GM19043 (cell line): ENCODE results near the gene PRR33.

Experiments used
- ATAC-seq: cut with Tn5 transposase; IDR thresholded peaks from one replicate; pipeline ENCODE4 v1.9.1; 2021; ENCODE audit warnings: low read depth; ENCODE audit not compliant: unreplicated experiment

Gene PRR33

DNA sequence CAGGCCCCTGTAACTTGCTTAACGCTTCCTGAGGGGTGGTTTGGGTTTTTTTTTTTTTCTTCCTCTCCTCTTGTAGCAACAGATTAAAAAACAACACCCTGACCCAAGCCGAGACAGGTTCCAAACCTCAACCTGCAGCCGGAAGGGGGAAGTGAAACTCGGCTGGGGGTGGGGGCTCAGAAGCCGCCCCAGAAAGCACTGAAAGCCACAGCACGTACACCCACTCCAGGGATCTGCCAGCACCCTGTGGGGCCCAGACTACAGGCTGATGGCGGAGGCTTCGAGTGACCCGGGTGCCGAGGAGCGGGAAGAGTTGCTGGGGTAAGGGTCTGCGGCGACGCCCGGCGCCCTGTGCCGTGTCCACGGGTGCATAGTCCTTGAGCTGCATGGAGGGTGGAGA is 38.8 kb downstream of the PRR33 start, which contains the start of gene LSP1:
LSP1 (plus strand) TSS at position 208 of the 400 bp plus-strand sequence; CDS start at position 269, 61 bp downstream.
- ATAC-seq = peak; percentile 38

DNA sequence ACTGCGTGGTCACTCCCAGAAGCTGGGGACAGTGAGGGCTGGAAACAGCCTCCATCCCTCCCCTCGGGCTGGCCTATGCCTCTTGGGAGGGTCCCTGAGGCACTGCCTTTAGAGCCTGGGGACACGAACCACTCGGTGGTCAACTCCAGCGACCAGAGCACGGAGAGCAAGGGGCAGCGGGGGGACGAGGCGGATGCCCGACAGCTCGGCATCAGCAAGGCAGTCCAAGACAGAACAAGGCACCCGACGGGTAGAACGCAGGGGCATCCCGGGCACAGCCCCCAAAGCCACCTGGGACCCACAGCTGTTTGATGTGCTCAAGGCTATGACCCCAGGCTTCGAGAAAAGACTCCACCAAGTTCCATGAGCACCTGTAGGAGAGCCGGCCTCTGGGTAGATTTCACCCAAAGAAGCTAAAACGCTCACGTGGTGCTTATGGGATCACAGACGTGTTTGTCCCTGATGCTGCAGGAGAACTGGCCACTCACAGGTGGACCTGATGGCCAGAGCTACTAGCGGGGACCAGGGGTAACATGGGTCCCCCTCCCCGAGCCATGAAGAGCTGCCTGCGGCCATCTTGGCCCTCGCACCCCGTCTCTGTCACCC is 39.3 kb downstream of the PRR33 start:
- ATAC-seq = no peak

DNA sequence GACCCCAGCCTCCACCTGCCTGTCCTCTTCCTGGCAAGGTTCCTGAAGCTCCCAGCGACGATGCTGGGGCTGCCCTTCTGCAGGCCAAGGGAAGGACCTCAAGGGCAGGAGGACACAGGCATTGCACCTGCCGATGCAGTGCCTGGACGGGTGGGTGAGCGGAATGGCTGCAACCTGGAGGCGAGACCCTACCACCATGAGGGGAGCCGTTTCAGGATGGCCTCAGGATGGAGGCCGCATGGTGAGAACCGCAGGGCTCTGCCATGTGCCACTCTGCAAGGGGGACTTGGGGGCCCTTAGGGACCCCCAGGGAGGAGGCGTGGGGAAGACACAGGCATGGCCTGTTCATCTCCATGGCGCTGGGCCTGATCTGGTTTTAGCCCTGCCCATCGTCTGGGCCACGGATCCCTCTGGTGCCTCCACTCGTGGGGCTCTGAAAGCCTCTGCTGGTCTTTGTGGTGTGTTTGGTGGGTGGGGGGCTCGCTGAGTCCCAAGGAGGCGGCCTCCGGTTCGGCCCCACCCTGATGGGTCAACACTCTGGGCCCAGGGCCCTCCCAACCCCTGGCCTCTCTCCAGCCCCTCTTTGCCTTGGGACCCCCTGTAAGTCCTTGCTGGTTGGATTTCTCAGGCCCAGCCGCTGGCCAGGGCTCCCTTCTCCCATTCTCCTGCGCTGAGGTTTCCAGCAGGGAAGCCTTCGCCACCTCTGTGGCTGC is 40.1 kb downstream of the PRR33 start:
- ATAC-seq = no peak

DNA sequence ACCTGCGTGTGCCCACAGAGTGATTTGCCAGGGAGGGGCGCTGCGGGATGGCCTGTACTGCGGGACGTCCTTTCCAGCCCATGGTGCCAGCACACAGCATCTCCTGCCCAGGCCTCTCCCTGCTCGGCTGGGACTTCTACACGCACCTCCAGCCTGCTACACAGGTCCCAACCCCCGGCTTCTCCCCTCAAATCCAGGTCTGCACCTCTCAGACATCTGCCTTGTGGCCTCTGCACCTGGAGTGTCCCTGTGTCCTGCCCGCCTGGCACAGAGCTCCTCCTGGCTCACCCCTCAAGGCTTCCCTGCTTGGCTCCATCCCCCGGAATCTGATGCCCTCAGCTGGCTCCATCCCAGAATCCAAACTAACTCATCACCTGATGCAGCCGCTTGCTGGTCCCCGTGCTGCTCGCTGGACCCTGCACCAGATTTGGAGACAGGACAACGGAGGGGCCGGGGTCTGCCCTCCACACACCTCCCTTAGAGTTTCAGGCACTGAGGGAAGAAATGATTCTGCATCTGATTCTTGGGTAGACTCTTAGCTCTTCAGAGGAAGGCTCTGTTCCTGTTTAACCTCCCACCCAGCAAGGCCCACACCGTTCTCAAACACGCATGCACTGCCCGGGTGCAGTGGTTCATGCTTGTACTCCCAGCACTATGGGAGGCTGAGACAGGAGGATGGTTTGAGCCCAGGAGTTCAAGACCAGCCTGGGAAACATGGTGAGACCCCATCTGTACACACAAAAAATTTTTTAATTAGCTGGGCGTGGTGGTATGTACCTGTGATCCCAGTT is 42.9 kb downstream of the PRR33 start:
- no peak for ATAC-seq

DNA sequence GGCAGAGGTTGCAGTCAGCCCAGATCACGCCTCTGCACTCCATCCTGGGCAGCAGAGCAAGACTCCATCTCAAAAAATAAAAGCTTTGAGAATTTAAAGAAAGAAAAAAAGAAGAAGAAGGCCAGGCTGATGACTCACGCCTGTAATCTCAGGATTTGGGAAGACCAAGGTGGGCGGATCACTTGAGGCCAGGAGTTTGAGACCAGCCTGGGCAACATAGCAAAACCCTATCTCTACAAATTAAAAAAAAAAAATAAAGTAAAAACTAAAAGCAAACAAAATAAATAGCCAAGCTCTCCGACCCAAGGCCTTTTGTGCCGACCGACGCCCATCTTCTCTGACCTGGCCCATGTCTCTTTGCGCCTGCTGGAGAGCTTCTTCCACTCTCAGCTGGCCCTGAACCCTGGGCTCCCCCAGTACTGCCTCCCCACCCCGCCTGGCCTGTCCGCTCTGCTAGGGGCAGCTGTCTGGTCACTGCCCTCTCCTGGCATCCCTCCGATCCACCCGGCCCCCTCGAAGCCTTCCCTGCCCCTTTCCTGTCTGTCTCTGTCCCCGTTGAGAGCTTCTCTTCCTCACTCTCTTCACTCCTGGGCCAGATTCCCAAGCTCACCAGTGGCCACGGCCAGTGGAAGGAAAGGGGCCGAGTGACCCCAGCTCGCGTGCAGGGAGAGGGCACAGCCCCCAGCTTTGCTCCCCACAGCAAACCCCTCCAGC is 43.6 kb downstream of the PRR33 start:
- no peak for ATAC-seq

DNA sequence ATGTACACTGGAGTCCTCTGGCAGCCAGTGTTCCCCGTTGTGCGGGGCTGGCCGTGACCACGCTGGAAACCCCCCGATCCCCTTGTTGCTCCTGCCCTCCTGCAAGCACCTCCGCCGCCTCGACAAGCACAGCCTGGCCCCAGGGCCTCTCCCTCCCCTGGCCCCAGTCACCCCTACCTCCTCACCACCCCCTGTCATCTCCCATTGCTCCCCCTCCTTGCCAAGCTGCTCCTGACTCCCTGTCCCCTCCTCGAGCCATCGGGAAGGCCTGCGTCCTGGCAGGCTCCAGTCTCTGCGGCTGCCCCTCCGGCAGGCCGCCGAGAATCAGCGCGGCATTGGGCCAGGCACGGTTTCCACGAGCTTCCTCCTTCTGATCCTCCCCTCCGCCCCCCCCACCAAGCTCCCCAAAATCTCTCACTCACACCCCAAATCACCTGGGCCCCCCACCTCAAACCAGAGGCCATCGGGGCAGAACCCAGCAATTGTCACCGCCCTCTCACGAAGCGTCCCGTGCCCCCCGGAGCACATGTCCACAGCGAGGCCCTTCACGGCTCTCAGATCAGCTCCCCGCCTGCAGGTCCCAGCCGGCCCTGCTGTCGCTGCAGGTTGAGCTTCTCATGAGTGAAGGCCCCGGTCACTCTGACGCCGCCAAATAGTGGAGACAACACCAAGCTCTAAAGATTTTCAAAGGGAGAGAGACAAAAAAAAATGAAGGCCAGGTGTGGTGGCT is 44.5 kb downstream of the PRR33 start:
- no peak for ATAC-seq

DNA sequence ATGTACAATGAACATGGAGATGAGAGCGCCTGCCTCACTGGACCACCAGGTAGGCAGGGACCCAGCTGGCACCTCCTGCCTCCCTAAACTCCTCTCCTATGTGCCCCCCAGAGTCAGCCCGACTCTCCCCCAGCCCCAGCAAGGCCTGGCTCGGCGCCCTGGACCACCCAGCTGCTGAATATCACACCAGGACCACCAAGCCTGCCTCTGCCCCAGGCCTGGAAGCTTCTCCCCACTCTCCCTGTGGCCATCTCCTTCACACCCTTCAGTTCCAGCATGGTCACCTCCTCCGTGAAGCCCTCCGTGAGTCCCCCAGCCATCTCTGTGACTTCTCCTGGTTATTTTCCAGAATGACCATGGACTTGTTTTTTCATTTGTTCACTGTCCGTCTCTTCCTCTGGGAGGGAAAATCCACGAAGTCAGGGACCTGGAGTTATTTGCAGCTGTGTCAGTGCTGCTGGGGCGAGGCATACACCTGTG is 45.2 kb downstream of the PRR33 start:
- ATAC-seq = no peak

DNA sequence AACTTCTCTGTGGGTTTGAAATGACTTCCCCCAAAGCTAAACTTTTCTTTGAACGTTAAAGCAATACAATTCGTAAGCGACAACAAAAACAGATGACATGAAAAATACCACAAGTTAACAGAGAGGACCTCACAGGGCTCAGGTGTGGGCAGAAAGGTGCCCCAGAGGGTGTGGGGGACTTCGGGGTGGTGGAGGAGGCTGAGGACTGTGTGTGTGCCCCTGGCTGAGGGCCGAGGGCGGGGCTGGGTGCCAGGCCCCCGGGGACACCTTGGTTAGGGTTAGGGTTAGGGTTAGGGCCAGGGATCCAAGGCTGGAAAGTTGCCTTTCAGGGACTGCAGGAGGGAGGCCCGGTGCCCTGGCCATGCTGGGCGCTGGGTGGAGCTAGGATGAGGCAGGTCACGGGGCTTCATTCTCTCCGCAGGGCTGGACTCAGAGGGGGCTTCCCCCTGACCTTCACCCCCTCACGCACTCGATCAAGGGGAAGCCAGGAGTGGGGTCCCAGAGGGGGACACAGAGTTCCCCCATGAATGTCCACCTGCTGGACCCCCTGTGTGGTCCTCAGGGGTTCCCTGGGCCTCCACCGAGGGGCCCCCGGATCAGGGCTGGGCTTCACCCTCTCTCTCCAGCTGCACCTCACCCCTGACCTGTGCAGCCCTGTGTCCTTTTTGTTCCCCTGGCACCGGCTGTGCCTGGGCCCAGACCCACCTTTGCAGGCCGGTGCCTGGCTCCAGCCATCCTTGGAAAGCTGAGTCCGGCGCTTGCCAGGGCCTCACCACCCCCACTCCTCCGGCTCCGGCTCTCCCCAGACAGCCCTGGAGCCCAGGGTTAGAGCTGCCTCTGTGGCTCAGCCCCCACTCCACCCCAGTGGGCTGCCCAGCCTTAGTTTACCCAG is 45.9 kb downstream of the PRR33 start:
- ATAC-seq = no peak

DNA sequence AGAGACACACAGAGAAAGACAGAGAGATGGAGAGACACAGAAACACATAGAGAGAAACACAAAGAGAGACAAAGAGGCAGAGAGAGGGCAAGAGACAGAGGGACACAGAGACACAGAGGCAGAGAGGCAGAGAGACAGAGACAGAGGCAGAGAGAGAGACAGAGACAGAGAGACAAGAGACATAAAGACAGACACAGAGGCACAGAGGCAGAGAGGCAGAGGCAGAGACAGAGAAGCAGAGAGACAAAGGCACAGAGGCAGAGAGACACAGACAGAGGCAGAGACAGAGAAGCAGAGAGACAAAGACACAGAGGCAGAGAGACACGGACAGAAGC is 46.6 kb downstream of the PRR33 start:
- ATAC-seq = no peak

DNA sequence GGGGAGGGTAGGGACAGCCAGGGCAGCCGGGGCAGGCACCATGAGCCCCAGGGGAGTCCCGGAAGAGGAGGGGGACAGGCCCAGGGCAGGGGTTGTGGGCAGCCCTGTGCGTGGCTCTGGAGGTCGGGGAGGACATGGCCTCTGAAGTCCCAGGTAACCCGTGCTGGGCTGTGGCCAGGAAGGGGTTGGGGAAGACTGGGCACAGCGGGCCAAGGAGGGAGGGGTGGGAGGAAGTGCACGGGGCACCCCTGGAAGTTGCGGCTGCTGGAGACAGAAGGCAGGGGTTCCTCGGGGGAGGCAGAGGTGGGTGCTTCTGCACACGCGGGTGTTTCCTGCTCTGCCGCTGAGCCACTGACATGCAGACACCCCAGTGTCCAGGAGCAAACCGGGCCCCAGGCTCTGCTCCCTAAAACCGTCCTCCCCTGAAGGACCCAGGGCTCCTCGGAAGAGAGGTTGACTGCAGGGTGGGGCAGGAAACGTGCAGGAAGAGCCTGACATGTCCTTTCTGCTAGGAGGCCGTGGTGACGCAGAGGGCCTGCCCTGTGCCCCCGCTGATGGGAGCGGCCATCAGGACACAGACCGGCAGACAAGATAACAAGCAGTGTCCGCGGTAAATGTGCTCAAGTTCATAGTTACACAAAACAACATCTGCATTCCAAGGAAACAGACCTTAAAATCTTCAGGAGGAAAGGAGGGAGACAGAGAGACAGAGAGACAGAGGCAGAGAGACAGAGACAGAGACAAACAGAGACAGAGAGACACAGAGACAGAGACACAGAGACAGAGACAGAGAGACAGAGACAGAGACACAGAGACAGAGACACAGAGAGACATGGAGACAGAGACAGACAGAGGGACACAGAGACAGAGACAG is 47.2 kb downstream of the PRR33 start:
- ATAC-seq = no peak

DNA sequence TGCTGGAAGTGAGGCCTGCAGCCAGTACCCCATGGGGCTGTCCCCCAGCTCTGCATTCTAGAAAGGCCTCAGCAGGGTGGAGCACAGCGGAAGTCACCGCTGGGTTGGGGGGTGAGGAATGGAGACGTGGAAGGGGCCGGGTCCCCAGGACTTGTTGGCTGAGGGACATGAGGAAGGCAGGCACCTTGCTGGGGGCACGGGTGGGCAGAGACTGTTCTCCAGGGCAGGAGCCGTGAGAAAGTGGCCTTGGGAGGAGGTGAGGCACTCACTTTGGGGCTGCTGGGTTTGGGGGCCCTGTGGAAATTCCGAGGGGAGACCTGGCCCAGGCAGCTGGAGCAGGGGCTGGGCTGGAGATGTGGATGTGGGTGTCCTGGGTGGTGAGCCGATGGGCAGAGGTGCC is 47.9 kb downstream of the PRR33 start:
- ATAC-seq = no peak

DNA sequence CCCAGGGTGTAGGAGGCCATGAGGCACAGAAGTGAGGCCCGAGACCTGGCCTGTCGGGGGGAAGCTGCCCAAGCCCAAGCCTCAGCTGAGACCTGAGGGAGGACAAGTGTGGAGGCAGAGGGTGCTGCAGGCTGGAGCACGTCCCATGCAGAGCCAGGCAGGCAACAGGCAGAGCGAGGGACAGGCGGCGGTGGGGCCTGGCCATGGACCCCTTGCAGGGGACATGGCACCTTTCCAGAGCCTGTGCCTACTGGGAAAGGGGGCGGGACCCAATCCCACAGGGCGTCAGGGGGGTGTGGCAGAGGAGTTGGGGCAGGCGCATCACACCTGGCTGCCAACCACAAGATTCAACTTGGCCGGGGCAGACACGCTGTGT is 48.6 kb downstream of the PRR33 start:
- no peak for ATAC-seq

DNA sequence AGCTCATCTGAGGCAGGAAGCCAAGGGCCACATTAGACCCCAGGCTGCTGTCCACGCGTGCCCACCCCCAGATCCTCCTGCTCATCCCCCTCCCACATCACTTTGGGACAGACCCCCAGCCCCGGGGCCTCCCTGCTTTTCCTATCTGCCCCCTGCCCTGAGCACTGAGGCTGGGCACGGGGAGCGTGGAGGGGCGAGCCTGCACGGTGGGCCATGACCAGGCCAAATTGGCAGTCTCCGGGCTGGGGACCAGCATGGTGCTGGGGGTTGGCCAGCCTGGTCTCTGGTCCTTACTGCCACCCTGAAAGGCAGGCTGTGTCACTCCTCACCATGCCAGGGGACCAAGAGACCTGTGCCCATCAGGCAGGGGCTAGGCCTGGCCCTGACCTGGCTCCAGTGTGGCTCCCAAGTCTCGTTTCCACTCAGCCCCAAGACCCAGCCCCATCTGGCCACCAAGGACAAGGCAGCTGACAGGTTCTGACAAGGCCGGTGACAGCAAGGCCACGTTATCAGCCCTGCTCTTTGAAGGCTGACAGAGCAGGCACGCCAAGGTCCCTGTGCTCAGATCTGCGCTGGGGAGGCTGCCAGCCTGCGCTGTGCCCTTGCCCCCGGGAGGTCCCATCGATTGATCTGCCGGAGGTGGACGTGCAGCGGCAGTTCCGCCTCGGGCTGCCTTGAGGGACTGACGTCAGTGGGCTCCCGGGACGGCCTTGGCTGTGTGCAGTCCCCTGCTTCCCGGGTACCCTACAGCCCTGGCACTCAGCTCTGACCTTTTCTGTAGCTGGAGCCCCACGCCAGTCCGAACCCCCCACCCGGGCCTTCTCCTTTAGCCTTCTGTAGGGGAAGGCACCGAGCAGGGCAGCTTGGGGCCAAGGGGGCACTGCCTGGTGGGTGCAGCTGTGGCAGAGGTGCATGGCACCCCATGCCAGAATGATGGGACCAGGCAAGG is 49.3 kb downstream of the PRR33 start:
- no peak for ATAC-seq

DNA sequence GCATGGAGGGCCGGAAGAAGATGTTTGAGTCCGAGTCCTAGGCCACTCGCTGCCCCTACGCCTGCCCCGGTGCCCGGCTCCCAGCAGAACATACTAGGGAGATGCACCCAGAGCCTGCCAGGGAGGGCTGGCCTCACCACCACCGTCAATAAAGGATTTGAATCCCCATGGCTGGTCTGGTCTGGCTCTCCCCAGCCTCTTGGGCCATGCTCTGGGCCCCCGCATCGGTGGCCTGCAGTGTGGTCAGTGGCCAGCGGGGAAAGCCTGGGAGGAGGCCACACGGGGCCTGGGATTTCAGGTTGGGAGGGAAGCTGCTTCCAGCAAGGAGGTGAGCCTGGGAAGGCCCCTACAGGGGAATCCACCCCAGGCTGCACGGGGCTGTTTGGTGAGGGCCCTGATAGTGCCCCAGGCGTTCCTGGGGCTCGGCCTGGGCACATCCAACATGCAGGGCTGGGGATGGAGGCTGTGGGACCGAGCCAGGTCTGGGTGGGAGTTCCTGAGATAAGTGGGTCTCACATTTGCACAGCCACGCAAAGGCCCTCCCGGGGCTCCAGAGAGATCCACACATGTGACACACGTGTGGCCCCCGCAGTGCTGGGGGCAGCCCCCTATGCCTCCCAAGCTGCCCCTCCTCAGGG is 50.1 kb downstream of the PRR33 start:
- no peak for ATAC-seq

DNA sequence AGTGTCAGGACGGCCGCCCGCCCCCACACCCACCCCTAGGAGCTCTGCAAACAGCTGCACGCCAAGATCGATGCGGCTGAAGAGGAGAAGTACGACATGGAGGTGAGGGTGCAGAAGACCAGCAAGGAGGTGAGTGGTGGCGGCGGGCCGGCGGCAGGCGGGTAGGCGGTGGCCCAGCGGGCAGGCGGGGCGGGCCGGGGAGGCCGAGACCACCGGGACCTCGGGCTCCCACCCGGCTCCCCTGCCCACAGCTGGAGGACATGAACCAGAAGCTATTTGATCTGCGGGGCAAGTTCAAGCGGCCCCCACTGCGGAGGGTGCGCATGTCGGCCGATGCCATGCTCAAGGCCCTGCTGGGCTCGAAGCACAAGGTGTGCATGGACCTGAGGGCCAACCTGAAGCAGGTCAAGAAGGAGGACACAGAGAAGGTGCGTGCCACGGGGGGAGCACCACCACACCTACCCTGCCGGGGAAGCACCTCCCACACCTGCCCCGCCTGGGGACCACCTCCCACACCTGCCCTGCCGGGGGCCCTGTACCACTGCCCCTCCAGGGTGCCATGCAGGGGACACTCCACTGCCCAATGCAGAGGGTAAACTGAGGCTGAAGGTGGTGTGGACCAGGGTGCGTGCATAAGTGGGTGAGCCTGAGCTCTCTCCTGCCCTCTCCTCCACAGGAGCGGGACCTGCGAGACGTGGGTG is 50.8 kb downstream of the PRR33 start:
- no peak for ATAC-seq
